Right ventricle myocardium superior (tissue), 1 donor: Measurements from ENCODE around the gene FSTL1. TPM values are rescaled to one million over a fixed set of nuclear protein-coding genes. Genes with fewer than 3 reads are reported as not detected.

Source experiments
- ATAC-seq: fragments of 200-7000 bp; cut with Tn5 transposase; one replicate; pipeline ENCODE4 v1.9.1; 2020; ENCODE audit warnings: mild to moderate bottlenecking; ENCODE audit not compliant: poor library complexity
- DNase-seq: peaks from one replicate; pipeline ENCODE4 v3.0.0-alpha.2; 2020
- intact Hi-C: fragments of 100-400 bp; cut with DNase I; formaldehyde crosslinking; loops from one replicate; pipeline ENCODE4 v1.11.2; 2022
- total RNA-seq: library from RNA; stranded (reverse); fragmentation: NEBNext Ultra II Directional; extraction: Animal tissue kit (Norgen Biotek cat#: 25700); gene quantifications from one replicate; pipeline ENCODE4 v1.2.1, GENCODE V29; 2021
- donor health status: DM: no; HTN: yes; CAD: no; lungs with severe emphysema.

Gene FSTL1
- total RNA-seq, 1 donor from 2014 or later: 209 TPM

DNA sequence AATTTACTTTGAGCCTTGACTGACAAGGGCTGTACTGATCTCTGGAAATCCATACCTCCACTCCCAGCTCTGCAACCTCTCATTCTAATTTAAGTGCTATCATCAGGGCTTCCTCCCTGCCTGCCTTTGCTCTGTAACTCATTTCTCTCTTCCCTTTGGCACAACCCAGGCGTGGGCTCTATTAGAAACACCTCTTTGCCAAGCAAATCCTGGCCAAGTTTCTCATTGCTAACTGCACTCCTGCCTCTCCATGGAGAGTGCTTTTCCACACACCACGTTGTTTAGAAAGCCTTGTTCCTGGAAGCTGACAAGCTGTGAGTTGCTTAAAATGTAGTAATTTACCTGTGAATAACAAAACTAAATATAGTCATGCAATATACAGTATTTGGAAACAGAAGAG, 20.1 kb upstream of the FSTL1 start:
- peak; percentile 91 for ATAC-seq
- intact Hi-C loops: no loop called here
- DNase-seq: no peak

- DNase-seq (peak; percentile 49), ATAC-seq (peak; percentile 78)
- intact Hi-C loops: no loop called here
Observed at GRCh38 chr3:120469882-120470301, 19.1 kb upstream of the FSTL1 start.

GRCh38 chr3:120469440-120469839, 18.6 kb upstream of the FSTL1 start:
- intact Hi-C loops: no loop called here
- DNase-seq (no peak), ATAC-seq (no peak)

GRCh38 chr3:120468635-120469295, 18.0 kb upstream of the FSTL1 start:
- intact Hi-C loops: no loop called here
- DNase-seq (no peak), ATAC-seq (no peak)

DNA sequence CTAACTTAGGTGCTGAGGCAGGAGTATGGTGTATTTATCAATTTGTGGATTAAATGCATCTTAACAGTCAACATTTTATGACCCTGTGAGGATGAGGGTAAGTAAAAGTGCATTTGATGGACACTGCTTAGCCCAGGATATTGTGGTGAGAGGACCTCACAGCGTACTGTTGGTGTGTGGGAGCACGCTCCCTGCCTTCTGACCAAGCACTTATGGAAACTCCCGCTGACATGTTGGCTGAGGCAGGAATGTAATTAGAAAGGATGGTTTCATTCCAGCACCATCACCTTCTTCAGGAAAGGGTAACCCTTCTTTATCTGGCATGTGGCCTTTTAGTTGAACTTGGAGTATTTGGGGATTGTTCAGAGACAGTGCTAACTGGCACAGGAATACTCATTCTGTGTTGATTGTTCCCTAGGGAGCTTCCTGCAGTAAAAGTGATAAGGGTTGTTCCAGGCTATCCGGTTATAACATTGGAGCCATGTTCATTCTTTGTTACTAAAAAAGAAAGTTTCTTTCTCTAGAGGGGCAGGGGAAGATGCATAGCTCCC, 11.7 kb upstream of the FSTL1 start:
- intact Hi-C loops: no loop called here
- ATAC-seq: no peak
- no peak for DNase-seq

- ATAC-seq (no peak), DNase-seq (no peak)
- intact Hi-C loops: no loop called here
Observed at GRCh38 chr3:120461416-120461815, 10.6 kb upstream of the FSTL1 start.

- ATAC-seq (no peak), DNase-seq (no peak)
- intact Hi-C loops: no loop called here
Observed at GRCh38 chr3:120460862-120461261, 10.1 kb upstream of the FSTL1 start.

DNA sequence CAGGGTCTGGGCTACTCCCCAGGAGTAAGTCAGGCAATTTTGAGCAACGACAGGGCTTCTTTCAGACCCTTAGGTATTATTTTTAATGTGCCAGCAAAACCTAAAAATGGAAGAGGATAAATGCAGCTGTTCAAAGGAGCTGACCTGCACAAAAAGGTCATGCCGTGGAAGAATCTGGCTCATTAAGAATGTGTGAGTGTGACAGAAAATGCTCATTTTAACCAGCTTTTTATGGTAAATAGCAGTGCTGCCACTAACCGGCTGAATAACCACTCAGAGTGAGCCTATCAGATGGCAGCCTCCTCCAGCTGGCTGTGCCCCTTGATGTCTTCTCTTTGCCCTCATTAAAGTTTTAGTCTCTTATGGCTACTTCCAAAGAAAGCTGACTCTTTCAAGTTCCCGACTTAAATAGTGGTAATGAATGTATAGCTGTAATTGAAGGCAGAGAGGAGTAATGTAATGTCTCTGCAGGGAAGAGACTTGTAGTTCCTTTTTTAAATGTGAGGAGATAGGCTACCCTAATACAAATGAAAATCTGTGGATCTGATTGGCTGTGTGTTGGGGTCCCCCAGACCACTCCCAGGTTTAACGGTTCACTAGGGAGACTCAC, 9.5 kb upstream of the FSTL1 start:
- ATAC-seq (no peak), DNase-seq (no peak)
- intact Hi-C loops: no loop called here

GRCh38 chr3:120459196-120459595, 8.4 kb upstream of the FSTL1 start:
- intact Hi-C loops: loop anchor here (10.0 kb wide), 1 partner anchor 96 kb away; no protein-coding TSS in a partner anchor
- ATAC-seq (no peak), DNase-seq (no peak)

DNA sequence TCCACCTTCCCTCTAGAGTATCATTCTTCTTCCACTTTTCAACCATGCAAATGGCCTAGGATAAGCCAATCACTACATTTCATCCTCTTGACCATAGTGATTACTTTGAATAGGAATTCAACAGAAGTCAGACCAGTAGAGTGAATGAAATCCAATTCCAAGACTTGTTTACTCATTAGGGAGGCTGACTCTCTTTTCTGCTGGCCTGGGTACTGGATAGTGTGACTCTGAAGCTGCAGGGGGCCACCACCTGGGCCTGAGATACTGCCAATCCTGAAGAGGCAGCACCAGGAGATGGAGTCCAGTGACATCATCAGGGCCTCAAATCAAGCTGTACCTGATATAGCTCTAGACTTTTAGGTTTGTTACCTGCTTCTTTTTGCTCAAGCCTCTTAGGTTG, 7.0 kb upstream of the FSTL1 start:
- no peak for DNase-seq
- no peak for ATAC-seq
- intact Hi-C loops: loop anchor here (10.0 kb wide), 1 partner anchor 97 kb away; no protein-coding TSS in a partner anchor

GRCh38 chr3:120454076-120454689, 3.4 kb upstream of the FSTL1 start:
- intact Hi-C loops: loop anchor here (10.0 kb wide), 1 partner anchor 101 kb away; no protein-coding TSS in a partner anchor
- no peak for ATAC-seq

DNA sequence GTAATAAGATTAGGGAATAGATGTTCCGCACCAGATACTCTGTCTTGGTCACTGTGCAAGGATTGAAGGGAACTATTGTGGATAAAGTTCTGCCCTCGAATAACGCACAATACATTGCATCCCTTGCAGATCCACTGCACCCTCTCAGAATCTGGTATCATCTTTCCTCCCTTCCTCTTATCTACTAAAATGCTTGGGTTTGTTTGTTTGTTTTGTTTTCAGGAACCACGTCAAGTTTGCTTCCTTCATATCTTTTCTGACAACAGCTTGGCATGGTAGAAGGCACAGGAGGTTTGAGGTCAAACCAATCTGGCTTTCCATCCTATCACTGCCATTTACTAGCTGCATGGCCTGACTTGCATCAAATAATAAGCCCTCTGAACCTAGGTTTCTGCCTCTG, 2.0 kb upstream of the FSTL1 start:
- intact Hi-C loops: loop anchor here (10.0 kb wide), 1 partner anchor 102 kb away; no protein-coding TSS in a partner anchor
- no peak for DNase-seq
- no peak for ATAC-seq

More at GRCh38 chr3:120454076-120454689, 3.4 kb upstream of the FSTL1 start:
- DNase-seq: no peak

- intact Hi-C loops: loop anchor here (10.0 kb wide), 1 partner anchor 103 kb away; no protein-coding TSS in a partner anchor
- DNase-seq (no peak), ATAC-seq (no peak)
Observed at GRCh38 chr3:120451806-120452205, 1.0 kb upstream of the FSTL1 start.

DNA sequence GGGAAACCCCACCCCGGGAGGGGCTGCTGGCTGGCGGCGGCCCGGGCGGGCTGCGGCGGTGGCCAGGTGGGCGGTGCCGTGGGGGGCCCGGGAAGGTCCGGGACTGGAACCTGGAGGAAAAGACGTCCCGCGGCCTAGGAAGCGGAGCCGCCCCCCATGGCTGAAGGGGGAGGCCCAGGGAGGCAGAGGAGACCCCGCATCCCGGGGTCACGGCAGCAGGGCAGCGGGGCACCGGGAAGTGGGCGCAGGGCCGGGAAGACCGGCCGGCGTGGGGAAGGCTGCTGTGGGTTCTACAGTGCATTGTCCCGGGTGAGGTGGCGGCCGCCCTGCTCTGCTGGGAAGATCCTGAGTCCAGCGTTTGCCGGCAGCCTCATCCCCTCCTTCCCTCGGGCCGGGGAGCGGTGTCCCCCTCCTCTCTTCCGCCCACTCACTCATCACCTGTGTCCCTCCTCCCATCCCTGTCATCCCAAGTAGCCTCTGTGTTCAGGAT, 525 bp upstream of the FSTL1 start:
- ATAC-seq (peak; percentile 50), DNase-seq (peak; percentile 56)
- intact Hi-C loops: loop anchor here (10.0 kb wide), 1 partner anchor 103 kb away; no protein-coding TSS in a partner anchor

GRCh38 chr3:120449701-120450599, 842 bp downstream of the FSTL1 start:
- DNase-seq (peak; percentile 64), ATAC-seq (peak; percentile 54)
- intact Hi-C loops: loop anchor here (10.0 kb wide), 1 partner anchor 105 kb away; no protein-coding TSS in a partner anchor

DNA sequence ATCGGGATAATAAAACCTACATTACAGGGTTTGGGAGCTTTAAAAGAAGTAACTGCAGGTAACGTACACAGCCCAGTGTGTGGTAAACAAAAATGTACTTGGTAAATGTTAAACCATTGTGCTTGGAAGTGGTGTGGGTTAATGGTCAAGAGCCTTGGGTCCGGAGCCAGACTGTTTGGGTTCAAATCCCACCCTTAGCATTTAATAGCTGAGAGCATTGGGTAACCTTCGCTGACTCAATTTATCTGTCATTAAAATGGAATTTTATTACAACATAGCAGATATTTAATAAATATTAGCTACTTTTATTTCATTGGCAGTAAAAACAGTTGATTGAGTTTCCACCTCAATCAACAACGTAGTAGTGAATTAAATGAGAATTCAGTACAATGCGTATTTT, 1.5 kb downstream of the FSTL1 start:
- intact Hi-C loops: no loop called here
- DNase-seq: no peak

DNA sequence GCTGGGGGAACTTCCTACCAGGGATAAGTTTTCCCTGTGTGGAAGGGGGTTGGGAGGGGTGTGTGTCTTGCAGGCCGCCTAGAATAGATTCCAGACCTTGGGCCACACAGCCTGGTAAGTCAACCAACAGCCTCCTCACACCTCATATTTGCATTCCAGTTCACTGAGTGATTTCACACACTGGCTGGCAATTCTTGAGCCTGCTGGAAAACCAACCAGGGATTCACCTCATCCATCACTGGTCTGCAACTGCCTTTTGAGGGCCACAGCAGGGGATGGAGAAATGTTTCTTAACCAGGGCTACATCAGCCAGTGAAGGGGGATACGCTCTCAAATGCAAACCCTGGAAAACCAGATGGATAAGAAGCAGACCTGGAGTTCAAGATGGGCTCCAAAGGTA, 2.0 kb downstream of the FSTL1 start:
- intact Hi-C loops: no loop called here
- peak; percentile 35 for ATAC-seq
- no peak for DNase-seq

More for the DNA sequence above, 1.5 kb downstream of the FSTL1 start:
- no peak for ATAC-seq
